Measurements from ENCODE around the gene SNX33.
"Not testable (repeated sequence)": the region's sequence is repeated elsewhere in the genome, so short reads cannot be mapped to it uniquely, and the experiment has no call there.

Gene SNX33

DNA sequence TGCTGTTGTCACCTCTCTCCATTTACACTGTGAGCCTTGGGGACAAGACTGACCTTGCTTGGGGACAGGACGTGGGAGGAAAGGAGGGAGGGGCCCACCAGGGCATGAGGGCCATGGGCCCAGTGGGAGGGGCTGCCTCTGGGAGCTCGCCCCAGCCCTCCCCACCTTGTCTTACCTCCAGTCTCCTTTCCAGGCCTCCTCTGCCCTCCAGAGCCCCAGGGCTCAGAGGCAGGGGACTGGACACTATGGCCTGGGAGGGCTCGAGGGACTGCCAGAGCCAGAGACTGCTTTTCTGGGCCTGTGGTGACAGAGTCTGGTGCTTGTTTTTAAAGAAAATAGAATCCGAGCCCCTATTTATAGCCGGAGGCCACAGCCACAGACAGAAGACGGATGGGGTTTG, 54.7 kb downstream of the SNX33 start:
- no peak for DNase-seq

- DNase-seq = not testable (repeated sequence)
These were observed 55.9 kb downstream of the SNX33 start for GRCh38 chr15:75703440-75704262.

GRCh38 chr15:75704263-75704615, 56.5 kb downstream of the SNX33 start:
- DNase-seq = no peak

GRCh38 chr15:75704618-75705017, 56.9 kb downstream of the SNX33 start:
- DNase-seq = no peak

DNA sequence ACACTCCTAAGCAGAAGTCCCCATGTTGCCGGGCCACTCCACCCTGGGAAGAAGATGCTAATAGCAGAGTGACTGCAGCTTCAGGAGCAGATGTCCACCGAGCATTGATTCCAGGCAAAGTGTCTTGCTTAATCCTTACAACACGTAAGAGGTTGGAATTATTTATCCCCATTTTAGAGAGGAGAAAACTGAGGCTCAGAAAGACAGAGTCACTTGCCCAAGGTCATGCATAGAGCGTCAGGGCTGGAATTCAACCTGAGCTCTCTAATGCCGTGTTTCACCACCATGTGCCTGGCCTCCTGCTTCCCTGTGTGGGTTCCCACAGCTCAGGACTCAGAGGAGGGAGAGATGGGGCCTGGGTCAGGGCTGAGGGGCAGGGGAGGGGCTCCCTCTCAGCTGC, 57.7 kb downstream of the SNX33 start:
- DNase-seq = not testable (repeated sequence)

DNA sequence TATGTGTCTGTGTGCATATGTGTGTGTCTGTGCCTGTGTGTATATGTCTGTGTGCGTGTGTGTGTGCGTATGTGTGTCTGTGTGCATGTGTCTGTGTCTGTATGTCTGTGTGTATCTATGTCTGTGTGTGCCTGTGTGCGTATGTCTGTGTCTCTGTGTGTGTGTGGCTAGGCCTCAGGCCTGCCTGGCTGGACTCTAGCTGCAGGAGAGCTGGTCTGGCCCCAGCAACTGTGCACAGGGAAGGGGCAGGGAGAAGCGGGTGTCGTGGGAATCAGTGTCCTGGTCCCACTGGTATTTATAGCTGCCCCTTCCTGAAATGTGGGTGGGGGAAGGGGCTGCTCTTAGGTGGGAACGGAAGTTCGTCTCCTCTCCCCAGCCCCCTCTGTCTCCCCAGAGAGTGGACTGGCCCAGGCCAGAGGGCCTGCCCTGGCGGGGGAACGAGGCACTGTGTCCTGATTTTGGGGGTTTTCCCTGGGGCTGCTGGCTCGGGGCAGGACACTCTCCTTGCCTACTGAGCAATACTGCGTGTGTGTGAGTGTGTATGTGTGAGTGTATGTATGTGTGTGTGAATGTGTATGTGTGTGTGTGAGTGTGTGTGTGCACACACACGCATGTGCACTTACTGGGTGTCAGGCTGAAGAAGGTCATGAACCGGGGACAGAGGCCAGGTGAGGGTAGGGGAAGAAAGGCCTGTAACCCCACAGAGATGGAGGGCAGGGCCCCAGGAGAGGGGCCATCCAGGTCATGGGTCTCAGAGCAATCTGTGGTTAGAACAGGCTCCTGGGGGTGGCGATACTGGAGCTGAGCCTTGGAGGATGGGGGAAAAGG, 58.4 kb downstream of the SNX33 start:
- DNase-seq = no peak

DNA sequence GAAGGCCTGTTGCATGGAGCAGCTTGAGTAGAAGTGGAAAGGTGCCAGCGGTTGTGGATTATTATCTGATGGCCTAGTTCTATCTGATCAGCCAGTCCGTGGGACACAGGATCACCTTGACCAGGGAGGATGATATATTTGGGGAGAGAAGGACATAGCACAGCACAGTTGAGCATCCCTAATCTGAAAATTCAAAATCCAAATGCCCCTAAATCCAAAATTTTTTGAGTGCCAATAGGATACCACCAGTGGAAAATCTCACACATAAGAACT, 58.9 kb downstream of the SNX33 start:
- no peak for DNase-seq

GRCh38 chr15:75709458-75709857, 61.7 kb downstream of the SNX33 start:
- not testable (repeated sequence) for DNase-seq

DNA sequence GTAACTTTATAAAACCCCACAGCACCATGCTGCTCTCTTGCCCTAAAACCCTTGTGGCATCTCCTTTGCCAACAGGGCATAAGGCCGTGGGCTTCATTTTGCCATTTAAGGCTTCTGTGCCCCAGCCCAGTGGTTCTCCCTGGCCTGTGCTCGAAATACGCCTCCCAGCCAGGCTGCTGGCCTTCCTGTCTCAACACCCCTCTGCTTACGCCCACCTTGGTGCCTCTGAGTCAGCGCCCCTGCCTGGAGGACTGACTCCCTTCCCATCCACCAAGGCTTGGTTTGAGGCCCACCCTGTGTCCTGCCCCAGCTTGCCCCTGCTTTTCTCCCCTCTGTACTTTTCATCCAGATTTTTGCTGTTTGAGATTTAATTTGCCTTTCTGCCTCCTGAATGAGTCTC, 63.2 kb downstream of the SNX33 start:
- DNase-seq = not testable (repeated sequence)

GRCh38 chr15:75711495-75711894, 63.8 kb downstream of the SNX33 start:
- not testable (repeated sequence) for DNase-seq
